Kidney (tissue), 14 donors: ENCODE data around the gene C14orf132. TPM values are rescaled to one million over a fixed set of nuclear protein-coding genes. Genes with fewer than 3 reads are reported as not detected.

Experiments
- DNase-seq, 5 donors: peaks; one replicate each; pipeline ENCODE4 v3.0.0-alpha.2; 2013 to 2020
- FAIRE-seq: peaks from 2 replicates; lab custom pipeline; 2012; peaks lifted over from hg19 to GRCh38; lab: Jason Lieb, UNC
- H3K27ac ChIP-seq, 2 donors: one replicate each; pipeline ENCODE4 v1.7.0; 2013; ENCODE audit warnings: low read depth in 2 of 2, low read length in 2 of 2, inconsistent platforms in 1 of 2
- H3K27me3 ChIP-seq: one replicate; pipeline ENCODE4 v1.7.1; 2013; ENCODE audit warnings: low read length, inconsistent platforms; ENCODE audit not compliant: control insufficient read depth, insufficient read depth
- H3K36me3 ChIP-seq, 3 donors: one replicate each; pipeline versions ENCODE4 v1.7.0 to v1.7.1; 2013; ENCODE audit warnings: low read length in 3 of 3, control low read depth in 1 of 3, inconsistent platforms in 1 of 3; ENCODE audit not compliant: insufficient read depth in 3 of 3, control insufficient read depth in 2 of 3
- H3K4me1 ChIP-seq, 3 donors: one replicate each; pipeline versions ENCODE4 v1.7.0 to v1.7.1; 2013; ENCODE audit warnings: low read length in 3 of 3, inconsistent platforms in 1 of 3, low read depth in 1 of 3; ENCODE audit not compliant: control insufficient read depth in 2 of 3, insufficient read depth in 2 of 3
- H3K4me3 ChIP-seq, 3 donors: one replicate each; pipeline versions ENCODE4 v1.7.0 to v1.8.1; 2013; ENCODE audit warnings: low read length in 3 of 3, control low read depth in 1 of 3, inconsistent platforms in 1 of 3
- H3K9ac ChIP-seq, 3 donors: one replicate each; pipeline versions ENCODE4 v1.7.0 to v1.7.1; 2013; ENCODE audit warnings: low read length in 3 of 3, control low read depth in 1 of 3, inconsistent platforms in 1 of 3
- H3K9me3 ChIP-seq, 3 donors: one replicate each; pipeline versions ENCODE4 v1.7.0 to v1.7.1; 2013; ENCODE audit warnings: low read length in 3 of 3, control low read depth in 1 of 3, inconsistent platforms in 1 of 3; ENCODE audit not compliant: control insufficient read depth in 2 of 3, insufficient read depth in 1 of 3
- intact Hi-C: fragments of 100-400 bp; cut with DNase I; formaldehyde crosslinking; loops from one replicate; pipeline ENCODE4 v1.11.1; 2022
- polyA plus RNA-seq: library from polyadenylated mRNA; stranded (reverse); fragments of 350-450 nt; fragmentation: Illumina TruSeq; extraction: RNeasy Lipid Tissue Mini Kit (QIAGEN cat#74804); gene quantifications from one replicate; pipeline ENCODE4 v1.2.3, GENCODE V29; 2014; ENCODE audit warnings: low read depth, low replicate concordance; ENCODE audit not compliant: insufficient read depth
- total RNA-seq: library from RNA; stranded (reverse); fragmentation: NEBNext Ultra II Directional; extraction: Animal tissue kit (Norgen Biotek cat#: 25700); gene quantifications from one replicate; pipeline ENCODE4 v1.2.1, GENCODE V29; 2021
- TF ChIP-seq, protein P1 (sequence below): IDR thresholded peaks from 3 replicates; pipeline ENCODE4 v1.5.1; 2012; ENCODE audit warnings: mild to moderate bottlenecking, moderate library complexity, borderline replicate concordance; ENCODE audit not compliant: insufficient read depth; ENCODE audit errors: extremely low read depth
- donor health status: control.
- donor health status: control.
- donor health status: control.
- donor health status: control.
- donor health status: control.
- donor health status: DM: yes; HTN: yes; CAD: no.
- donor health status: Normal renal cell carcinoma (clear cell type).

The C14orf132 gene
- total and polyA plus RNA-seq, 2 donors from 2014 or later = 6.0 to 17.5 TPM

DNA sequence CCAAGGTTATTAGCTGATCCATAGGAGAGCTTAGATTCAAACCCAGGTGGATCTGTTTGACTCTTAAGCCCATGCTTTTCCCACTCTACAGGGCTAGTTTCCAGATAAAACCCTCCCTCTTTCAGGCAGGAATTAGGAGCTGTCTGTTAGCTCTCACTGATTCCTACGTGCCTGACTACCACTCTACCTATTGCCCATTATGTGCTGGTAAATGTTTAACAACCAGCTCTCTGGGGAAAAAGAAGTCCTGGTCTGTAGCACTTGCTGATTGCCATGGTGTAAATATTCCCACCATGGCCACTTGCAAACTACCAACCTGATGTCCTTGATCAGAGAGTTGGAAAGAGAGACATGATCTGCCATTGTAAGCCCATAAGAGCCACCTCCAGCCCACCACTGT, 100.0 kb downstream of the C14orf132 start:
- TF ChIP-seq, protein P1, sequence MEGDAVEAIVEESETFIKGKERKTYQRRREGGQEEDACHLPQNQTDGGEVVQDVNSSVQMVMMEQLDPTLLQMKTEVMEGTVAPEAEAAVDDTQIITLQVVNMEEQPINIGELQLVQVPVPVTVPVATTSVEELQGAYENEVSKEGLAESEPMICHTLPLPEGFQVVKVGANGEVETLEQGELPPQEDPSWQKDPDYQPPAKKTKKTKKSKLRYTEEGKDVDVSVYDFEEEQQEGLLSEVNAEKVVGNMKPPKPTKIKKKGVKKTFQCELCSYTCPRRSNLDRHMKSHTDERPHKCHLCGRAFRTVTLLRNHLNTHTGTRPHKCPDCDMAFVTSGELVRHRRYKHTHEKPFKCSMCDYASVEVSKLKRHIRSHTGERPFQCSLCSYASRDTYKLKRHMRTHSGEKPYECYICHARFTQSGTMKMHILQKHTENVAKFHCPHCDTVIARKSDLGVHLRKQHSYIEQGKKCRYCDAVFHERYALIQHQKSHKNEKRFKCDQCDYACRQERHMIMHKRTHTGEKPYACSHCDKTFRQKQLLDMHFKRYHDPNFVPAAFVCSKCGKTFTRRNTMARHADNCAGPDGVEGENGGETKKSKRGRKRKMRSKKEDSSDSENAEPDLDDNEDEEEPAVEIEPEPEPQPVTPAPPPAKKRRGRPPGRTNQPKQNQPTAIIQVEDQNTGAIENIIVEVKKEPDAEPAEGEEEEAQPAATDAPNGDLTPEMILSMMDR = no peak
- Histone ChIP-seq H3K27ac (no peak overlapping the region), H3K27me3 (no peaks in the 10 kb centered on the region), H3K9ac (no peak overlapping the region), H3K4me1 (no peaks in the 10 kb centered on the region), H3K4me3 (no peak overlapping the region), H3K9me3 (peaks cover 0 to 9% (median 0%) of the 10 kb centered on the region in 3 donors), H3K36me3 (no peaks in the 10 kb centered on the region)
- intact Hi-C loops = no loop called here
- no peak for DNase-seq
- FAIRE-seq = no peak

DNA sequence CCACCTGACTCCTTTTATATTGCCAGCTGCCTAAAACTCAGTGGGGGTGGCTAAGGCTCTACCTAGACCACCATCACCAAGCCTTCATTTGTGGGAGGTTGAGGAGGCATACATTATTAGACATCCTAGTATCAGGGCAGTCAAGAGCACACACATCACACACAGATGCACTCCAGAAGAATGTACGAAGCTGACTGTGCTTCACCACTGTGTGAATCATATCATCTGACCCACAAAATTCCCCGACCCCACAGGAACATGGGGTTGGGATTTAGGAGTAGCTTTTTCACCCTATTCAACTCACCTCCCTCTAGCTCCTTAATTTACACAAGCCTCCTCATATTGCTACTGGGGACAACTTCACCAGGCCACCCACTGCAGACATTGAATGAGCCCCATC, 100.7 kb downstream of the C14orf132 start:
- no peak overlapping the region for H3K9ac ChIP-seq
- no peak overlapping the region for H3K4me3 ChIP-seq
- intact Hi-C loops = no loop called here
- H3K36me3 ChIP-seq = no peaks in the 10 kb centered on the region
- DNase-seq (no peak), FAIRE-seq (no peak)
- TF ChIP-seq, protein P1 = no peak
- H3K4me1 ChIP-seq = no peaks in the 10 kb centered on the region
- no peaks in the 10 kb centered on the region for H3K27me3 ChIP-seq
- H3K27ac ChIP-seq = no peak overlapping the region
- H3K9me3 ChIP-seq = peaks cover 0 to 9% (median 0%) of the 10 kb centered on the region in 3 donors

DNA sequence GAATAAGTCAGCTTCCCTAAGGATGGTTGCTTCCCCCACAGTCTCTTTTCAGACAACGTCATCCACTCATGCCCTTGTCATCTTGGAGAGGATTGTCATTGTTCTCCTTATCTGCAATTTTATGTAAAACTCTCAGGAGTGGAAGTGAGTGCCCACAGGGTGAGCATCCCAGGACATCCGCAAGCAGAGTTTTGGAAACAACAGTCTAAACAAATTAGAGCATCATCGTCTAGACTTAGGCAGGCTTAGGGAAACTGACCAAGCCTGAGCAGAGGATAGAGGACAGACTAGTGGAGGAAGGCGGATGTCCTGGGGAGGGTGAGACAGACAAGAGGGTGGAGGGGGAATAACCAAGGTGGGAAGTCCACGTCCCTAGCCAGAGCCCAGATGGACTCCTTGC, 101.8 kb downstream of the C14orf132 start:
- Histone ChIP-seq H3K4me3 (no peak overlapping the region), H3K9ac (no peak overlapping the region), H3K36me3 (no peaks in the 10 kb centered on the region), H3K27me3 (no peaks in the 10 kb centered on the region), H3K4me1 (peaks cover 0 to 8% (median 0%) of the 10 kb centered on the region in 3 donors), H3K27ac (no peak overlapping the region), H3K9me3 (peaks cover 0 to 9% (median 0%) of the 10 kb centered on the region in 3 donors)
- FAIRE-seq (no peak), DNase-seq (no peak)
- TF ChIP-seq, protein P1 = no peak
- intact Hi-C loops = no loop called here

Other genes with a start within 250 kb of the C14orf132 start
- gene TUNAR, start 162.5 kb upstream of the C14orf132 start, total RNA-seq = 0.82 TPM
- gene TUNAR, start 162.5 kb upstream of the C14orf132 start, polyA plus RNA-seq = not detected
- gene BDKRB2, start 165.5 kb downstream of the C14orf132 start, total RNA-seq = 16.1 TPM
- gene BDKRB2, start 165.5 kb downstream of the C14orf132 start, polyA plus RNA-seq = 7.4 TPM
- 1.2 TPM for gene BDKRB1, start 216.8 kb downstream of the C14orf132 start, total RNA-seq
- 1.5 TPM for gene BDKRB1, start 216.8 kb downstream of the C14orf132 start, polyA plus RNA-seq